Measurements from ENCODE around the gene CLIC3.

Gene CLIC3

DNA sequence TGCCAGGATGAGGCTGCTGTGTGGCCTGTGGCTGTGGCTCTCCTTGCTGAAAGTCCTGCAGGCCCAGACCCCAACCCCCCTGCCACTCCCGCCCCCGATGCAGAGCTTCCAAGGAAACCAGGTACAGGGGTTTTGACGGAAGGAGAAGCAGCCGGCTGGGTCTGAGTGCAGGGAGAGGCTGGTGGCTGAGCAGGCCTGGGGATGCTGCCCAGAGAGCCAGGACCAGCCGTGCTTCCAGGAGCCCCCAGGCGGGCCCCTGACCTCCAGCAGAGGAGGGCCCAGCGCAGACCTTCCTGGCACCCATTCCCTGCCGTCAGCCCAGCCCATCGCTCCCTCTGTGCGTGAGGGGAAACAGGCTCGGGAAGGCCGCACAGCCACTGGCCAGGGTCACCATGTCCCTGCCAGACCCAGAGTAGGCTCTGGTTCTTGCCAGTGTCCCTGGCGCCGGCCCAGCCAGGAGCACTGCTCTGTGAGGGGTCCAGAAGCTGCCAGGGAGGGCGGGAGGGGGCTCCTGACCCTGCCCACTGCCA is 44.0 kb downstream of the CLIC3 start:
- DNase-seq = no peak
- no peak for TF ChIP-seq GATA1 (IDR thresholded peaks at IDR 0.05; ENCODE audit: low read depth, low read length)
- TF ChIP-seq POLR2A (IDR thresholded peaks at IDR 0.05; ENCODE audit: low read length) = no peak

DNA sequence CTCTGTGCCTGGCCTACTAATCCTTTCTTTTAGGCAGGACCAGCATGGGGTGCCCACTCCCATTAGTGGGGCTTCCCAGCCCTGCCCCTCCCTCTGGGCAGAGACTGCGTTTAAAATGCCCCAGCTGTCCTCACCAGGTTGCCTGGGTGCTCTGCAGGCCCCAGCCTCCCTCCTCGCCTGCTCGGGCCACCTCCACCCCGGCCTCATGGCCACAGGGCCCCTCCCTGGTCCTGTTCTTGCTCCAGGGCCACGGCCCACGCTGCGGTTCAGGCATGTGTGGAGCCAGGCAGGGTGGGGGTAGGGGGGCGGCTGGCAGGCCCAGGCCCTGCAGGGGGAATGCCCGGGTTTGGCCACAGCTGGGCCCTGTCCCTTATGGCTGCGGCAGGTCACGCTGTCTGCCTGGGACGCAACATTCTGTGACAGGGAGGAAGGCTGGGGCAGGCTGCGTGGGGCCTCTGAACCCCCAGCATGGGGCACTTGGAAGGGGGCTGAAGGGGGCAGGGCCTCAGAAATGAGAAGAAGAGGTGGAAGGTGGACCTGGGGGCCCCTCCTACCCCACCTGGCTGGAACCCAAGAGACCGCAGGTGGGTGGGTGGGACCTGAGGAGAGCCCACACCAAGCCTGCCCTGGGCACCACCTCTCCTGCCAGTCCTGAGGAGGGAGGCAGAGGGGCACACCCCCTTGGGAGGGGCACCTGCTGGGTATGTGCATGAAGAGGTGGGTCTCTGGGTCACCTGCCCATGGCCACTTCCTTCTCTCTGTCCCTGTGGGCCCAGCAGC is 44.6 kb downstream of the CLIC3 start, which contains the start of gene LCN12:
LCN12 (plus strand) TSS at position 733 of the 780 bp plus-strand sequence. CDS start 55 bp downstream, outside the sequence.
- TF ChIP-seq GATA1 (IDR thresholded peaks at IDR 0.05; ENCODE audit: low read depth, low read length) = no peak

DNA sequence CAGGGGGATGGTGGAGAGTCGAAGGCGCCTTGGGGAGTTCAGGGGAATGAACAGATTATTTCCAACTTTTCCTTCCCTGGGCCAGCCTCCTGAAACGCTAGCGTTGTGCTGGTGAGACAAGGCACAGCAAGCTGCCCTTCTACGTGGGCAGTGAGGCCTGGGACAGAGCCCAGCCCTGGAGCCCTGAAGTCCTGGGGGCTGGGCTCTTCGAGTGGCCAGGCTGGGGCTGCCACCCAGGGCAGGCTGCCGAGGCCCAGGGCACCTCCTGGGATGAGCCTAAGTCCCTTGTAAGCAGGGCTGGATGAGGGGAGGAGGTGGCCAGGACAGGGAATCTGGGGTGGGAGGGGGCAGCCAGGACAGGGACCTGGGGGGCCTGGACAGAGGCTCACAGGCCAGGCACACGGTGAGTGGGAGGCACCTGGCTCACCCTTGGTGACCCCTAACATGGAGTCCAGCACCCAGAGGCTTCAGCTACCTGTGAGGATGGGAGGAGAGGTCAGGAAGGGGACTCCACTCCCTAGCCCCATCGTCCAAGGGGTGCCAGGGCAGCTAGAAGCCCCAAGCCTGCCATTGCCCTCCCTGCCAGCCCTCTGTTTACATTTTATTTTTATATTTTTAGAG is 45.6 kb downstream of the CLIC3 start:
- TF ChIP-seq GATA1 (IDR thresholded peaks at IDR 0.05; ENCODE audit: low read depth, low read length) (no peak), POLR2A (IDR thresholded peaks at IDR 0.05; ENCODE audit: low read length) (no peak)
- DNase-seq = no peak

More for the DNA sequence above, 44.6 kb downstream of the CLIC3 start, which contains the start of gene LCN12:
- DNase-seq = no peak

- TF ChIP-seq GATA1 (IDR thresholded peaks at IDR 0.05; ENCODE audit: low read depth, low read length) (no peak), POLR2A (IDR thresholded peaks at IDR 0.05; ENCODE audit: low read length) (peak; percentile 55)
- DNase-seq = peak; percentile 92 to 96
Measured at GRCh38 chr9:136949817-136950655, 46.3 kb downstream of the CLIC3 start.

GRCh38 chr9:136949239-136949816 is 47.0 kb downstream of the CLIC3 start:
- no peak for DNase-seq
- TF ChIP-seq GATA1 (IDR thresholded peaks at IDR 0.05; ENCODE audit: low read depth, low read length) (no peak), POLR2A (IDR thresholded peaks at IDR 0.05; ENCODE audit: low read length) (no peak)

- peak; percentile 56 to 58 for DNase-seq
- TF ChIP-seq POLR2A (IDR thresholded peaks at IDR 0.05; ENCODE audit: low read length) (no peak), GATA1 (IDR thresholded peaks at IDR 0.05; ENCODE audit: low read depth, low read length) (no peak)
Measured at GRCh38 chr9:136947955-136948510, 48.3 kb downstream of the CLIC3 start.

DNA sequence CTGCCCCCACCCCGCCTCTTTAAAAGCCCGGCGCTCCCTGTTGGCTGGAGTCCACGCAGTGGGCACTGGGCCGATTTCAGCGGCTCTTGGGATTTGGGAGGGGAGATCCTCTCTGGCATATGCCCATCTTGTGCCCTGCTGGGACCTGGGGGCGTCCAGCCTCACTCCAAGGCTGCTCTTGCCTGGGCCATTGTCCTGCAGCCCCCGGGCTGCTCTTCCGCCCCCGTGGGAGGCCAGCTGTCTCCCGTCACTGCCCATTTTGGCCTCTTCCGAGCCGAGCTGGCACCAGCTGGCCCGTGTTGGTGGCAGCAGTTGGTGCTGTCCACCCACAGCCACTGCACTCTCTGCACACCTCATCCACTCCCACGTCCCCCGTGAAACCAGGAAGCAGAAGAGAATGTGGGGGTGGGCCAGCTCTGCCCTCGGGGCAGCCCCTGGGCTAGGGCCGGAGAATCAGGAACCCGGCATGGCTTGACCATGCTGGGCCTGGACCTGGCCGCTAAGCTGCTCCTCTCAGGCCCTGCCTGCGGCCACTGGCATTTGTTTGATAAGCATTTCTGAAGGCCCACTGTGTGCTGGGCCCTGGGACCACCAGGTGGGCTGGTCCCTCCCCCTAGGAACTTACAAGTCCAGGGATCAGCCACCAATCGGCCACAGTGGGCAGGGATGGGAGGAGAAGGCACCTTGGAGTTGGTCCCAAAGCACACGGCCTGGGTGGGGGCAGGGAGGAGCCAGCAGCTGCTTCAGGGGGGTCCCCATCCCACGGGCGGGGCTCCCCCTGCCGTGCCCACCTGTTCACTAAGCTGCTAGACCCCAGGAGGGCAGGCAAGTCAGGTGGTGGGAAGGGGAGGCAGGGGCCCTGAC is 49.1 kb downstream of the CLIC3 start:
- no peak for DNase-seq
- TF ChIP-seq GATA1 (IDR thresholded peaks at IDR 0.05; ENCODE audit: low read depth, low read length) (no peak), POLR2A (IDR thresholded peaks at IDR 0.05; ENCODE audit: low read length) (no peak)

- no peak for TF ChIP-seq GATA1 (IDR thresholded peaks at IDR 0.05; ENCODE audit: low read depth, low read length)
- no peak for TF ChIP-seq POLR2A (IDR thresholded peaks at IDR 0.05; ENCODE audit: low read length)
- DNase-seq = no peak
Measured at GRCh38 chr9:136946228-136947027, 49.9 kb downstream of the CLIC3 start.

DNA sequence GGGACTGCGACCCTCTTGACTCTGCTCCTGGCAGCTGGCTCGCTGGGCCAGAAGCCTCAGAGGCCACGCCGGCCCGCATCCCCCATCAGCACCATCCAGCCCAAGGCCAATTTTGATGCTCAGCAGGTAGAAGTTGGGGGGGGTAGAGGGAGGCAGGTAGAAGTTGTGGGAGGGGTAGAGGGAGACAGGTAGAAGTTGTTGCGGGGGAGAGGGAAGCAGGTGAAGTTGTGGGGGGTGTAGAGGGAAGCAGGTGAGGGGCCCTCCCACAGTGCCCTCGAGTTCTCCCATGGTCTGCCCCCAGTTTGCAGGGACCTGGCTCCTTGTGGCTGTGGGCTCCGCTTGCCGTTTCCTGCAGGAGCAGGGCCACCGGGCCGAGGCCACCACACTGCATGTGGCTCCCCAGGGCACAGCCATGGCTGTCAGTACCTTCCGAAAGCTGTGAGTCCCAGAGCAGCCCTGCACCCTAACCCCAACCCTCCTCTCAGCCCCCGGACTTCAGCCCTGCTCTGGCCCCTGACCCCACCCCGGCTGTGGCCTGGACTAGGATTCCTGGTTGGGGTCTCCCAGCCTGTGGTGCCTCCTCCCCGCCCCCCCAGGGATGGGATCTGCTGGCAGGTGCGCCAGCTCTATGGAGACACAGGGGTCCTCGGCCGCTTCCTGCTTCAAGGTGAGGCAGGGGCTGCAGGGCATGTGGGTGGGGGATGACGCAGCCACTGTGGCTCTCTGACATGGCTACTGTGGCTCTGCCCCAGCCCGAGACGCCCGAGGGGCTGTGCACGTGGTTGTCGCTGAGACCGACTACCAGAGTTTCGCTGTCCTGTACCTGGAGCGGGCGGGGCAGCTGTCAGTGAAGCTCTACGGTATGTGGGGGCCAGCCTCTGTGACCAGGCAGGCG is 50.8 kb downstream of the CLIC3 start:
- TF ChIP-seq GATA1 (IDR thresholded peaks at IDR 0.05; ENCODE audit: low read depth, low read length) (no peak), POLR2A (IDR thresholded peaks at IDR 0.05; ENCODE audit: low read length) (no peak)
- DNase-seq = no peak

Measured in erythroblast (primary cell).